ENCODE measurements around the gene AGMAT.

The AGMAT gene

GRCh38 chr1:15575549-15576150 is 9.2 kb downstream of the AGMAT start:
- no peak for DNase-seq (ENCODE audit: low spot score)
- TF ChIP-seq, protein P1, sequence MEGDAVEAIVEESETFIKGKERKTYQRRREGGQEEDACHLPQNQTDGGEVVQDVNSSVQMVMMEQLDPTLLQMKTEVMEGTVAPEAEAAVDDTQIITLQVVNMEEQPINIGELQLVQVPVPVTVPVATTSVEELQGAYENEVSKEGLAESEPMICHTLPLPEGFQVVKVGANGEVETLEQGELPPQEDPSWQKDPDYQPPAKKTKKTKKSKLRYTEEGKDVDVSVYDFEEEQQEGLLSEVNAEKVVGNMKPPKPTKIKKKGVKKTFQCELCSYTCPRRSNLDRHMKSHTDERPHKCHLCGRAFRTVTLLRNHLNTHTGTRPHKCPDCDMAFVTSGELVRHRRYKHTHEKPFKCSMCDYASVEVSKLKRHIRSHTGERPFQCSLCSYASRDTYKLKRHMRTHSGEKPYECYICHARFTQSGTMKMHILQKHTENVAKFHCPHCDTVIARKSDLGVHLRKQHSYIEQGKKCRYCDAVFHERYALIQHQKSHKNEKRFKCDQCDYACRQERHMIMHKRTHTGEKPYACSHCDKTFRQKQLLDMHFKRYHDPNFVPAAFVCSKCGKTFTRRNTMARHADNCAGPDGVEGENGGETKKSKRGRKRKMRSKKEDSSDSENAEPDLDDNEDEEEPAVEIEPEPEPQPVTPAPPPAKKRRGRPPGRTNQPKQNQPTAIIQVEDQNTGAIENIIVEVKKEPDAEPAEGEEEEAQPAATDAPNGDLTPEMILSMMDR (IDR thresholded peaks at IDR 0.05; ENCODE audit: extremely low read depth, insufficient read depth, missing control alignments), result no peak
- in situ Hi-C loops (cut with MboI; ENCODE audit: low pct_unique_long_range_greater_than_20kb, low sequenced_read_pairs, unreplicated experiment), result no loop called here

- DNase-seq (ENCODE audit: low spot score), result no peak
- TF ChIP-seq, protein P1 (IDR thresholded peaks at IDR 0.05; ENCODE audit: extremely low read depth, insufficient read depth, missing control alignments), result no peak
- in situ Hi-C loops (cut with MboI; ENCODE audit: low pct_unique_long_range_greater_than_20kb, low sequenced_read_pairs, unreplicated experiment), result no loop called here
Observed at GRCh38 chr1:15574741-15575140, 10.1 kb downstream of the AGMAT start.

- in situ Hi-C loops (cut with MboI; ENCODE audit: low pct_unique_long_range_greater_than_20kb, low sequenced_read_pairs, unreplicated experiment), result no loop called here
- no peak for DNase-seq (ENCODE audit: low spot score)
- TF ChIP-seq, protein P1 (IDR thresholded peaks at IDR 0.05; ENCODE audit: extremely low read depth, insufficient read depth, missing control alignments), result no peak
Observed at GRCh38 chr1:15573477-15573876, 11.4 kb downstream of the AGMAT start.

GRCh38 chr1:15571266-15571665 is 13.6 kb downstream of the AGMAT start:
- TF ChIP-seq, protein P1 (IDR thresholded peaks at IDR 0.05; ENCODE audit: extremely low read depth, insufficient read depth, missing control alignments), result no peak
- no peak for DNase-seq (ENCODE audit: low spot score)
- in situ Hi-C loops (cut with MboI; ENCODE audit: low pct_unique_long_range_greater_than_20kb, low sequenced_read_pairs, unreplicated experiment), result no loop called here

GRCh38 chr1:15570861-15571260 is 14.0 kb downstream of the AGMAT start:
- TF ChIP-seq, protein P1 (IDR thresholded peaks at IDR 0.05; ENCODE audit: extremely low read depth, insufficient read depth, missing control alignments), result no peak
- DNase-seq (ENCODE audit: low spot score), result no peak
- in situ Hi-C loops (cut with MboI; ENCODE audit: low pct_unique_long_range_greater_than_20kb, low sequenced_read_pairs, unreplicated experiment), result no loop called here

GRCh38 chr1:15568387-15569073 is 16.3 kb downstream of the AGMAT start:
- DNase-seq (ENCODE audit: low spot score), result no peak
- TF ChIP-seq, protein P1 (IDR thresholded peaks at IDR 0.05; ENCODE audit: extremely low read depth, insufficient read depth, missing control alignments), result no peak
- in situ Hi-C loops (cut with MboI; ENCODE audit: low pct_unique_long_range_greater_than_20kb, low sequenced_read_pairs, unreplicated experiment), result no loop called here
